BJ (cell line): ENCODE results near the gene NNT. TPM values are rescaled to one million over a fixed set of nuclear protein-coding genes. Genes with fewer than 3 reads are reported as not detected.
"Not testable (repeated sequence)": the region's sequence is repeated elsewhere in the genome, so short reads cannot be mapped to it uniquely, and the experiment has no call there.

ENCODE experiments used
- CTCF ChIA-PET: fragments of 350-600 bp; formaldehyde crosslinking; extraction: SDS; loops from one replicate; lab custom pipeline; 2021; ENCODE audit warnings: antibody characterized with exemption, inconsistent platforms; lab: Yijun Ruan, JAX
- POLR2A ChIA-PET: fragments of 300-600 bp; sonication (Branson Sonifier 250); formaldehyde crosslinking; extraction: SDS; loops from one replicate; lab custom pipeline; 2021; ENCODE audit warnings: antibody characterized with exemption; lab: Charles Lee
- DNase-seq: peaks from one replicate; pipeline ENCODE4 v3.0.0-alpha.2; 2011; ENCODE audit warnings: low read depth
- H3K27me3 ChIP-seq: 2 replicates; pipeline ENCODE4 v1.6.0; 2011; ENCODE audit warnings: low read length; ENCODE audit not compliant: control insufficient read depth, insufficient read depth
- H3K36me3 ChIP-seq: 2 replicates; pipeline ENCODE4 v1.5.1; 2011; ENCODE audit warnings: low read length; ENCODE audit not compliant: control insufficient read depth, insufficient read depth
- H3K4me3 ChIP-seq: 2 replicates; pipeline ENCODE4 v1.5.1; 2011; ENCODE audit warnings: low read depth, mild to moderate bottlenecking, control low read depth, low read length
- CTCF ChIP-seq: IDR thresholded peaks from 2 replicates; pipeline ENCODE4 v1.5.1; 2011; ENCODE audit warnings: low read depth, mild to moderate bottlenecking, control low read depth, inconsistent platforms, low read length, moderate library complexity; ENCODE audit not compliant: insufficient read depth
- polyA plus RNA-seq: library from polyadenylated mRNA; depleted of rRNA; stranded (reverse); fragments of >200 nt; gene quantifications from 2 replicates; pipeline ENCODE4 v1.2.3, GENCODE V29; 2011

NNT gene
- polyA plus RNA-seq, 1 experiment = 44.8 TPM

DNA sequence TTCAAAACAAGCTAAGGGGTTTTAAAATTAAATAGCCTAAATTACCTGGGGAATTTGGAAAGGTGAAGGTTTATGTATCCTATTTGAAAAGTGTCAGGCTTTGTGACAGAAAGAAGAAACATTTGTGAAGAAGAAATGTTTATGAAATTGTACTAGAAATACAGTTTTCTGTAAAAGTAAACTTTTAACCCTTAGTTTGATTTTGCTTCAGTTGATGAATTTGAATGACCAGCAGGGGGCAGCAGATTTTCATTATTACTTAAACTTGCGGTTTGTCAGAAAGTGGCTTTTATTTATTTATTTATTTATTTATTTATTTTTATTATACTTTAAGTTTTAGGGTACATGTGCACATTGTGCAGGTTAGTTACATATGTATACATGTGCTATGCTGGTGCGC lies 58.1 kb downstream of the NNT start:
- ChIA-PET CTCF (interaction anchor here (1.0 to 2.4 kb wide), 4 partner anchors 10 to 671 kb away, joined by 4 to 9 read pairs (median 7); no protein-coding TSS in a partner anchor), POLR2A (no interaction called here)
- H3K36me3 ChIP-seq = peaks cover 2% of the 10 kb centered on the region
- no peak overlapping the region for H3K4me3 ChIP-seq
- no peaks in the 10 kb centered on the region for H3K27me3 ChIP-seq
- peak; percentile 44 for TF ChIP-seq CTCF
- DNase-seq = no peak

DNA sequence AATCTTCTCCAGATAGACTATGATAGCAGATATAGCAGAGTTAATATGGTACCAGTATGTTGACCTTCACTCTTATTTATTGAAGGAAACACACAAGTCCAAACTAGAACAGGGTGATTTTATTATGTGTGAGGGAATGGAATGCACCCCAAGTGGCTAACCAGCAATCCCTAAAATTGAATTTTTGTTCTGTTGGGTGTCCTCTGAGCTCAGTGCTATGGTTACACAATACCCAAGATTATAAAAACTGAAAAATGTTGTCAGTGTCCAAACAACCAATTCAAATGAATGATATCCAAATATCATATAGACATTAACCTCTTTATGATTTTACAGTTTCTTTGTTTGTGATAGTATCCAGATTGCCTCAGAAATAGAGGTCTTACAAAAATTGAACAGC lies 60.9 kb downstream of the NNT start:
- no peak for DNase-seq
- Histone ChIP-seq H3K4me3 (no peak overlapping the region), H3K27me3 (no peaks in the 10 kb centered on the region), H3K36me3 (peaks cover 3% of the 10 kb centered on the region)
- ChIA-PET CTCF (interaction anchor here (2.0 to 3.3 kb wide), 2 partner anchors 11 to 15 kb away, joined by 5 to 9 read pairs; no protein-coding TSS in a partner anchor), POLR2A (interaction anchor here (0.7 to 0.8 kb wide), 2 partner anchors 12 to 49 kb away, joined by 3 to 4 read pairs; no protein-coding TSS in a partner anchor)
- TF ChIP-seq CTCF = no peak

DNA sequence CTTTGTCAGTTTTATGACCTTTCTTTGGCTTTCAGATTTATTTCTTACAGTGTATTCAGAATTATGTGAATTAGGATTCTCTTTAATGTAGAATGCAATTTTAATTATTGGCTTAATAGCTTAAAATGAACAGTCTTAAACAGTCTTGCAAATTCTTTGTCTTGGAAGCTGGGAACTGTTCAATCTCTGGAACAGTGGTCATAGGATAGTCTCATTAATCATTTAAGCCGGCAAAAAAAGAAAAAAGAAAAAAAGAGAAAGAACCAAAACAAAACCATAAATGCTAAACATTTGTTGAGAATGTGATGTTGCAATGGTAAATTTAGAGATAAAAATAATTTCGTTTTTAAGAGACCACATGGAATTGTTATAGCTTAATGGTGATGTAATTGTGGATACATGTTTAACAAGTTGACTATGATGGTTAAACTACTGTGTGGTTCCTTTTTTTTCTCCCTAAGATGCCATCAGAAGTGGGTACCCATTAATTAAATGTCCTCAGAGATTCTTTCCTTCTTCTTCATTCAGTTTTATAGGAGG lies 61.6 kb downstream of the NNT start:
- ChIA-PET CTCF (interaction anchor here (2.0 to 3.3 kb wide), 2 partner anchors 12 to 15 kb away, joined by 5 to 9 read pairs; no protein-coding TSS in a partner anchor), POLR2A (interaction anchor here (0.6 to 0.8 kb wide), 2 partner anchors 13 to 159 kb away, joined by 4 to 10 read pairs; no protein-coding TSS in a partner anchor)
- DNase-seq = peak; percentile 59
- Histone ChIP-seq H3K4me3 (no peak overlapping the region), H3K27me3 (no peaks in the 10 kb centered on the region), H3K36me3 (peaks cover 1% of the 10 kb centered on the region; the same call in 1 of the 2 replicates)
- TF ChIP-seq CTCF = no peak

GRCh38 chr5:43665749-43666148 lies 62.8 kb downstream of the NNT start:
- POLR2A ChIA-PET, H3K36me3 ChIP-seq, H3K4me3 ChIP-seq, H3K27me3 ChIP-seq, CTCF ChIA-PET, DNase-seq: not testable (repeated sequence)

DNA sequence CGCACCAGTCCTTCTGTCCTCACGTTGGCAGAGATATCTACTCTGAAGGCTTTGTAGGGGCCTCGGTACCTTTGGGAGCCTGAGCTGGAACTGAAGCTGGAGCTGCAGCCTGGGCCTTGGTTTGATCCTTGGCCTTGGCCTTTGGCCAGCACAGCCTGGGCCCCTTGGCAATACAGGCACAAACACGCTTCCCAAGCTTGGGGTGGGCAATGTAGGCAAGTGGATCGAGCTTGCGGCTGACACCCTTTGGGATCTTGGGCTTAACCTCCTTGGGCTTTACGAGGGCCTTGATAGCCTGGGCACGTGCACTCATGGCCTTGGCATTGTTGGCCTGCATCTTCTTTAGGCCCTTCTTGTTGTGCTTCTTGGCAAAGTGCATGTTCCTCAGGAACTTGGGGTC lies 63.7 kb downstream of the NNT start:
- H3K27me3 ChIP-seq, POLR2A ChIA-PET, CTCF ChIA-PET, DNase-seq, H3K36me3 ChIP-seq, H3K4me3 ChIP-seq: not testable (repeated sequence)

DNA sequence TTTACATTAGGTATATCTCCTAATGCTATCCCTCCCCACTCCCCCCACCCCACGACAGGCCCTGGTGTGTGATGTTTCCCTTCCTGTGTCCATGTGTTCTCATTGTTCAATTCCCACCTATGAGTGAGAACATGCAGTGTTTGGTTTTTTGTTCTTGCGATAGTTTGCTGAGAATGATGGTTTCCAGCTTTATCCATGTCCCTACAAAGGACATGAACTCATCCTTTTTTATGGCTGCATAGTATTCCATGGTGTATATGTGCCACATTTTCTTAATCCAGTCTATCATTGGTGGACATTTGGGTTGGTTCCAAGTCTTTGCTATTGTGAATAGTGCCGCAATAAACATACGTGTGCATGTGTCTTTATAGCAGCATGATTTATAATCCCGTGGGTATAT lies 64.4 kb downstream of the NNT start:
- H3K36me3 ChIP-seq, H3K4me3 ChIP-seq, CTCF ChIA-PET, H3K27me3 ChIP-seq, POLR2A ChIA-PET, DNase-seq: not testable (repeated sequence)

- H3K27me3 ChIP-seq = no peaks in the 10 kb centered on the region
- ChIA-PET POLR2A (no interaction called here), CTCF (interaction anchor here (1.0 kb wide), 1 partner anchor 43 kb away, joined by 4 read pairs; no protein-coding TSS in a partner anchor)
- TF ChIP-seq CTCF = no peak
- no peak for DNase-seq
- no peak overlapping the region for H3K4me3 ChIP-seq
- H3K36me3 ChIP-seq = no peaks in the 10 kb centered on the region
Measured at GRCh38 chr5:43674536-43674935, 71.6 kb downstream of the NNT start.
